GM21360 (cell line): ENCODE results near the gene MYZAP.
"Not testable (repeated sequence)": the region's sequence is repeated elsewhere in the genome, so short reads cannot be mapped to it uniquely, and the experiment has no call there.

Experiments used
- ATAC-seq: cut with Tn5 transposase; IDR thresholded peaks from one replicate; pipeline ENCODE4 v1.9.1; 2021; ENCODE audit warnings: mild to moderate bottlenecking, moderate library complexity; ENCODE audit not compliant: unreplicated experiment

MYZAP gene

DNA sequence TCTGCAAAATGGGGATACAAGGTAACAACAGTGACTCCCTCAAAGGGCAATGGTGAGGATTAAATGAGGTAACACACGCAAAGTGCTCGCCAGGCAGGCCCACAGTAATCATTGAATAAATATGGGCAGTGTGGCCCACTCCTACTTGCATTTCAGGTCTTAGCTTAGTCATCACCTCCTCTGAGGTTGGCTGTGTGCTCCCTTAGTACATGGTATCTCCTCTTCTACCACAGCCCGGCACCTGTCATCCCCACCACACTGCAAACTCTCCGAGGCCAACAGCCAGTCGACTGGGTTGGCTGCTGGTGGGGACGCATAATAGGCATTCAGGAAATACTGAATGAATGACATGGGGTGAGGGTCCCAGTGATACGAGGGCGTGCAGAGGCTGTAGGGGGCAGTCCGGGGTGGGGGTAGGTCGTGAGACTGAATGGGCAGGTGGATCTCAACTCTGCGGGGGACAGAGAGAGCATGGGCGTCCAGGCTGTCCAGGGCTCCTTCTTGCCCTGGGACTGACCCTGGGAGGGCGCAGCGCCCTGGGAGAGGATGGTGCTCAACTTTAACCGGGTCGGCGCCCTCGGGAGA lies 375 bp upstream of the MYZAP start:
- no peak for ATAC-seq

DNA sequence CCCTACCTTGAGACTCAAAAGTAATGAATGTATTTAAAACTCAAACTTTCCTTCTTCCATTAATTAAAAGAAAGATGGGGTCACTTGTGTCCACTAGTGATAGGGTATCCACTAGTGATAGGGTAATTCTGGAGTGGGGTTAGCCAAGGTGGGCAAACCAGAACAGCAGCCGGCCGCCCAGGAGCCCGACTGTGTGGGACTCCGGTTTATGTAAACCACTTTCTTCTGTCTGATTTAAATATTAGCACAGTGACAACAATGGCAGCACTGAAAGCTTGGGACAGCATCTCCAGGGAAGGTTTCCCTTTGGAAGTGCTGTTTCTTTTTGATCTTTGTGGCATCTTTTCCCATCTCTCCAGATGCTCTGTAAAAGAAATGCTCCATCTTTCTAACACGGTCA lies 722 bp downstream of the MYZAP start:
- no peak for ATAC-seq

DNA sequence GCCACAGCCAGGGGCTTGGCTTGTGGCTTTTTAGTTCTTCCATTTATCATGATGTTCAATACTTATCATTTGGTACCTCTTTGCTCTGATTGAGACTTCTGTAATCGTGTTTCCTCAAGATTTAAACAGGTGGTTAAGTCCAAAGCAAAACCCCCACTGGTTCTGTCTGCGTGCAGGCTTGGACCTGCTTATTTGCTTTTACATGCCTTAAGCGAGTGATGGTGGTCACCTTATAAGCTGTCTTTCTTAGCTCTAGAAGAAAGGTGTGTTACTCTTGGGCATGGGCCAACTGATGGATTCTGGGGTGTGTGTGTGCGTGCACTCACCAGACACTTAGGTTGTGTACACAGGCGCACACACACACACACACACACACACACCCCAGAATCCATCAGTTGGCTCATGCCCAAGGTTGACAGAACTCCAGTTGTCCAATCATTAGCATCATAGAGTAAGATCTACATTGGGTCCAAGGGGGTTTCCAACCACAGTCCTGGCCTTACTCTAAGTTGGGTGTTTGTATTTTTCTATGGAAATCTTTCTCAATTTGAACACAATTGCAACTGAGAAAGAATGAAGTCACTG lies 1.2 kb downstream of the MYZAP start:
- ATAC-seq: no peak

DNA sequence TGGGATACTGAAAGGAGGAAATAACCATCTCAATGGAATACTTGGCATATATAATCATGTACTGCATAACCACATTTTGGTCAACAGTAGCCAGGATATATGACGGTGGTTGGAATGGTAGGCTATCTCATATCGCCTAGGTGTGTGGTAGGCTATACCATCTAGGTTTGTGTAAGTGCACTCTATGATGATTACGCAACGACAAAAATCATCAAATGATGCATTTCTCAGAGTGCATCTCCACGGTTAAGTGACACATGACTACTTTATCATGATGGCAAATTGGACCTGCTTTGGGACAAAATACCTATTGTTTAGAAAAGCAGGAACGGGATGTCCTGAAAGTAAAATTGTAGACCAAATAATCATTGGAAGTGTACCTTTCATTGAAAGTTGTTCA lies 2.8 kb downstream of the MYZAP start:
- no peak for ATAC-seq

DNA sequence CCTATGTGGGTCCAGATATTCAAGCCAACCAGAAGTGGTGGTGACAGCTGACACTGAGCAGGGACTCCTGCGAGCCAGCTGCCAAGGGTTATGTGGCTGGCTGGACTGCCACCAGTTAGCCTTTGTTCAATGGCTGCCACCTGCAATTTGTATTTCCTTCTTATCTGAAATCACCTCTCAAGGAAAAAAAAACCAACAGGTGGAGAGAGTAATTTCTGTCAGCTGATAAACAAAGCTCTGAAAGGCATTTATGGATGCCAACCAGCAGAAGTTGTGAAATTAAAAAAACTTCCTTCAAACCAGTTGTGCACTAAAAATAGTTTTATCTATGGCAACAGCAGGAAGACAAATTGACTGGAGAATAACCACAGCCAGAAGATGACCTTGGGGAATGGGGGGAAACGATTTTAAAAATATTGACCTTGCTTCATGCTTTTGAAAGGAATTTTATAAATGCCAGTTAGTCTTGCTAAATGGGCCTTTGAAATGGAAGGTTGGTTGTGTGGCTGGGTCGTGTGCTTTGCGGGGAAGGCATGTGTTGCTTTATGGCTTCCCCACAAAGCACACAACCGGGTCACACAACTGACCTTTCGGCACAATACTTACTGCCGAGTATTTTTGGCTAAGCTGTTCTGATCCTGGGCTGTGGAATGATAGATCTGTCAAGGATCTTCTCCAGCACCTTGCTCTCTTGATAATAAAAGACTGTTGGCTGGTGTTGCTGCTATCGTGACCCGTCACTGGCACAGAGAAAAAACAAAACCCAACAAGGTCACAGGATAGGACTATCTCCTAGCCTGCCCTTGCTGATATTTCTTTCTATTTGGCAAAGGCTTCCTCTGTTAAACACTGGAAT lies 3.5 kb downstream of the MYZAP start:
- no peak for ATAC-seq

DNA sequence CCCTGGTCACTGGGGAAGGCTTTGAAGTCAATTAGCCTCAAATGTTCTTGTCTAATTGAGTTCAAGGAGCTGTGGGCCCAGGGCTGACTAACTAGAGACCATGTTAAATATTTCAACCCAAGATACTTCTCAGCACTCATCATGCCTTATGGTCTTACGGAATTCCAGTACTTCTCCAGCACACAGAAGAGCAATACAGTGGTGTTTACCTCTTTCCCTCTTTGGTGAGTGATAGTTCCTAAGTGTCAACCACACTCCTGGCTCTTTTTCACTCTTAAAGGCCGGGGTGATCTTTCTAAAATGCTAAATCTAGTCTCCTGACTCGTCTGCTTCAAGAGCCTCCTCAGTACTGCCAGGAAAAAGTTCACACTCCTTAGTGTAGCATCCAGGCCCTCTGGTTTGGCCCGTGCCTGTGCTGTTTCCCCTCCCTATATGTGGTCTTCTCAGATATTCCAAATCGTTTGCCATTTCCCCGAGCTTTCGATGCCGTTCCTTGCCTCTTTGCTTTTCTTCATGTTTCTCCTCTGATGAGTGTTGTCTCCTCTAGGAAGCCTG lies 4.7 kb downstream of the MYZAP start:
- no peak for ATAC-seq

DNA sequence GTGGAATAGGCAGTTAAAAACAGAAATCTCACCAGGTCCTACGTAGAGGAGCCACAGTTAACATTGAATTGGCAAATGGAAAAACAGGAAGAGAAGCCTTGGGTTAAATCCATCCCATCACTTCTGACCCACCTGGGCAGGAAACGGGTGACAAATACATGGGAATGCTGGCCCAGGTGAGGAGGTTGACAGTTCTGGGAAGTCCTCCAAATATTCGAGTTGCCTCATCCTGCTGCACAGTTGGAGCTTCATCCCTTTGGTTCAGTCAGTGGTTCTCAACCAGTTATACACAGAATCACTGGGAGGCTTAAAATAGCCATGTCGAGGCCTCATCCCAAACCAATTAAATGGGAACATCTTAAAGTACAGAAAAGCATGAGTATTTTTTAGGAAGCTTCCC lies 5.3 kb downstream of the MYZAP start:
- ATAC-seq: no peak

DNA sequence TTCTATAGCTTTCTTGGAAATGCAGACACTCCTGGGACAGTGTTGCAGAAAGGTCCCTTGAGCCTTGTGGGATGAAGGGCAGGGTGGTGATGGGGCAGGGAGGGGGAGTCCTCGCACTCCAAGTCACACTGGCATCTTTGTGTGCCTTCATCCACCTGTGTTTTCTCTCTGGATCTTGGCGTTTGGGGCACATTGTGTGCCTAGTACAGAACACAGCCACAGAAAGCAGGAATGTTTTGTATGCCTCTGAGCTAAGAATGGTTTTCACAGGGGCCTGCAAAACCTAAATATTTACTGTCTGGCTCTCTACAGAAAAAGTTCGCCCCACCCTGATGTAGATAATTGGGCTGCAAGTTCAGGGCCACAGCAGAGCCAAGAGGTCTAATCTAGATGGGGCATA lies 5.7 kb downstream of the MYZAP start:
- ATAC-seq: no peak

DNA sequence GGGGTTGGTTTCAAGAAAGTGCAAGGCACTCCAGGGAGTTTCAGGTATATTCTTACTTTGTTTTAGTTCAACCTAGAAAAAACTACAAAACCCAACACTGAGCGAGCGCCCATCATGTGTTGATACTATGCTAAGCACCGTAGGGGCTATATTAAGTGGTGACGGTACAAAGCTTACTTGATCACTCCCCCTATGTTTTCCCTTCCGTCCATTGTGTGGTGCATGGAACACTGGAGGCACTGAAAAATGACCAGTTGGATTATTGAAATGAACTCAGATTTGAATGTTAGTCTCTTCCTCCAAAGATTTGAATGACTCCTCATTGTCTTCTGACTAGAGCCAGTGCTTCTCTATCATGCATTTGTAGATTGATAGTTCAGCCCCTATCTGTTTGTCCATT lies 6.6 kb downstream of the MYZAP start:
- ATAC-seq: no peak

DNA sequence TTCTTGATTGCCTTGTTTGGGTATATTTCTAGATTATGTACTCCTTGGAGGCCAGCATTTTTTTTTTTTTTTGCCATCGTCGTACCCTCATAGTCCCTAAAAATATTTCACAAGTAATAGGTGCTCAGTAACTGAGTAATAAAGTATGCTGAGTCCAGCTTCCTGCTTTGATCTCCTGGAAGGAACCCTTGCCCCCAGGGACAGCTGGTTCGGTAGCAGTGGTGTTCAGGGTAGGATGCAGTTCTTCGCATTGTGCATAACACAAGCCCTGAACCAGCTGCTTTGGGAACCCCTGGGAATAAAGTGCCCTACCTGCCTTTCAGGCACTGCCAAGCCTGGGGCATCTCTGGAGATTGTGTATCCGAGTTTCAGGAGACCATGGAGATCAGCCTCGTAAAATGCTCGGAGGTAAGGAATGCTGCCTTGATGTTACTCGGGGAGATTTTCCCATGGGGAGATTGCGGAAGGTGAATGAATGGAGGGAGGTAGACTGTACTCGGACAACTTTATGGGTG lies 7.6 kb downstream of the MYZAP start:
- no peak for ATAC-seq

DNA sequence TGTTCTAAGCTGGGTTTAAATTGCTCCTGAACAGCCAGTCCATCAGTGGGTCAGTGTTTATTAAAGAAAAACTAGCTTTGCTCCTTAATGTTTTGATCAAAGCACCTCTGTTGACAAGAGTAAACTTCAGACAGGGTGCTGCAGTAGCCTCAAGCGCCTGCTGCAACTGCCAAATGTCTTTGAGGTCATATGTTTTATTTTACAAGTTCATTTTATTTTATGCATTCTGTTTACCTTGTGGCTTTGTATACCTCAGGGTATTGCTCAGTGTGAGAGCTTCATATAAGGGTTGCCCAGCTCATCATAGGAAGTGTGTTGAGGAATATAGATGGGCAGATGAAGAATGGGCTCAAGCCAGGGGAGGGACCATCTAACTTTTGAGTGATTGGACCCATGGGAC lies 8.5 kb downstream of the MYZAP start:
- no peak for ATAC-seq

DNA sequence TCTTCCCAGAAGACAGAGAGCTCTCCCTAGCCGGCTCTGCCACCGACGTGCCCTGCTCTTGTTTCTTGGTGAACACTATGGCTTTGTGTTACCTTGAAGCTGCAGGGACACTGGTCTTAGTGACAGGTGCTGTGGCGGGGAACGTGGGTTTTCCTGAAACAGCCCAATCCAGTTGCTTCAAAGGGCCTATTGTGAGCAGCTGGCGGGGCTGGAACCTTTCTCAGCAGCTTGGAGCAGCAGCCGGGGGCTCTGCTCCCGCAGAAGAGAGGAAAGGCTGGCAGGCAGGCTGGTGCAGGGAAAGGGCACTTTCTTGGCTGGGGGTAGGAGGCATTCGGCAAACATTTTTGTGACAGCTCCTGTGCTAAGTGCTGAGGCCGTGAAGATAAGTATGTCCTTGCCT lies 12.8 kb downstream of the MYZAP start:
- no peak for ATAC-seq

DNA sequence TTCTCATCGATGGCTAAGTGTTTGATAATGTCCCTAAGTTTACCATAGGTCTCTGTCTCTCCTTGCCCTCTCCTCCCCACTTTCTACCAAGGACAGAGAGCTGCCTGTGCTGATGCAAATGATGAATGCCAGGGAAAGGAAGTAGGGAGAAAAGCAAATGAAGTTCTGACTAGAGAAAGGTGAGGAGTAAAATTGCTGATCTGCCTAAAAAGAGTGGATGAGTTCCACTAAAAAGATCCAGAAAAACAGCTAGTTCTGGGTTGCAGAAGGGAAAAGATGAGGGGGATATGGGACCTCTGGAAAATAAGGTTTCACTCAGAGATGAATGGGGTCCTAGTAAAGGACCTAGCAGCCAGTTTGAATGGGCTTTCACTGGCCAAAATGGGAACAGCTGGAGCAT lies 13.8 kb downstream of the MYZAP start:
- no peak for ATAC-seq

DNA sequence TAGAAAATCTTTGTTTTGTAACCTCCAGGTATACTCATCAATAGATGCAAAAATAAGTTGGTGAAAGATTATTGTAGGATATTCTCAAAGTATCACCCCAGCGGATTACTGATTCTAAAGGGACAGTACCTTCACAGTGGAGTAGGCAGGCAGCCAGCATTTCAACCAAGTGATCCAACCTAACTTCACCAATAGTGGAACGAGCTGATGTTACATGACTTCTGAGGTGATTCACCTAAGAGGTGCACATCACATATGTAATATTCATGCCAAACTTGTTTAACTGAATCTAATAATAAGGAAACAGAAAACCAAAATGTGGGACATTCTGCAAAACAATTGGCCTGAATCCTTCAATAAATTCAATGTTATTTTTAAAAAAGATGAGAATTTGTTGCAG lies 14.3 kb downstream of the MYZAP start:
- ATAC-seq: no peak

DNA sequence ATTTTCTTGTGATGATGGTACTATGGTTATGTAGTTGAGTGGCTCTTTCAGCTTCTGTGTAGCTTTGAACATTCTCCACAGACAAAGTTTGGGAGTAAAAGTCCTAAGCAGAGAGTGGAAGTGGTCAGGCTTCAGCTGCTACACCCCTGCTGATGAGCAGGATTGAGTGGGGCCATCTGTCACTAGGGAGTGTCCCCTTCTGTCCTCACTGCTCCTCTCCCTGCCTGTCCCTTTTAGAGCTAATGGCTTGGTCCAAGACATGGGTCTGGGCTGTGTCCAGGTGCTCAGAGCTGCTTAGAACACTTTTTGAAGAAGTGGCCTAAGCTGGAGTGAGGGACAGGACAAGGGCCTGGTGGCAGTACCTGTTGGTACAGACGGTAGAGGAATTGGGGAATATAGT lies 15.1 kb downstream of the MYZAP start:
- ATAC-seq: no peak

DNA sequence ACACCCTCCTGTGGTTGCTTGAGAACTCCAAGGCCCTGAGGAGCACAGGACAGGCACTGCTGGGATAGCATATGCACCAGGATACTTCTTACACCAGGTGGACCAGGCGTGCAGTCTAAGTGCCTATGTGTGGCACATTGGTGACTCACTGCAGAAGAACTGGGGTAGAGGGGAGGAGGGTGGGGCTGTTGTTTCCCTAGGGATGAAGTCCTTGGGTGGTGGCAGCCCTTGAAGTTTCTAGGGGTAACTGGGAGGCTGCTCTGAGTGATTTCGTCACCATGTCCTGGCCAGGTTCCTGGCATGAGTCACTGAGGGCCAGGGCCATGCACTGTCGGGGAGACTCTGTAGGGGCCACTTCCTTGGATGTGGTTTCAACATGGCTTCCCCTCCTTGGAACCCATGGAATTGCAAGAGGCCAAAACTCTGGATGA lies 15.9 kb downstream of the MYZAP start:
- ATAC-seq: no peak

DNA sequence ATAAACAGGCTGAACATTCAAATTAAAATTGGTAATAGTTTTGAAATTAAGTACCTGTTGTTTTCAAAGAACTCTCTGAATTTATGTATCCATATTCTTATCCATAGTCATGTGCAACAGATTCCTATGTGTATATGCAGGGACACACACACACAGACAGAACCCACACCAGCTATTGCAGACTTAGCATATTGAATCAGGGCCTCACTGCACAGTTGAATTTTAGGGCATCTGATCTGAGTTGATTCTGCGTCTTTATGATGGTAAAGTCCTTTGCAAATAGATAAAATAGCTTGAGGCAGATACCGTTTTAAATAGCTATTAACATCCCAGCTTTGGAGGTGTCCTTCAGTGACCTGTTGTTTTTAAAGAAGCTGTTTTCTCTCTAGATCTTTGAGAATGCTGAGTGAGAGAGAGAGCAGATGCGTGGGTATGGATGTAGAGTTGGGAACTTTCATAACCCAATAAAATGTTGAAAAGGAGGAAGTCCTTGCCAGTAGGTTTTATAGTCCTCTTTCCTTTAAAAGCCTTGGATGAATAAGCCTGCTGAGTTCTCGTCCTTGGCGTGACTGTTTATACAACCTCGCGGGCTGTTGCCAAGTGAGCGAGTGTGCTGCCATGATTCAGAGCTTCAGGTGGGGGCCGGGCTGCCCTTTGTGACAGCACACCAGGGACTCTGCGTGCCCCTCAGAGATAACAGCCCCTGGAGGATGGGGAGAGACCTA lies 18.3 kb downstream of the MYZAP start:
- no peak for ATAC-seq

DNA sequence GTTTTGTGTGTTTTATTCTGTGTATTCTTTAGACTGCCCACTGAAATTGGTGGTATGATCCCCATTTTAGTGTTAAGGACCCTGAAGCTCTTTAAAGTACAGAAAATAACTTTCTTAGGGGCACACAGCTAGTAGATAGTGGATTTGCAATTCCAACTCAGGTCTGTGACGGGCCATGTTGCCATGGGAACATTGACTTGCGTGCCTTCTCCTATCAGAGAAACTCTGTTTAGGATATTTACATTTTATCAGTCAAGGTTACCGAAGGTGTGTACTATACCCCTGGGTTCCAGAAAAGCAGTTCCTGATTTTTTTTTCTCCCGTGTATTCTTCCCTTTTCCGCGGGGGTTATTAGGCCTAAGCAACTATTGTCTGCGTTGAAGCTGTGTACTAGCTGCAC lies 19.4 kb downstream of the MYZAP start:
- ATAC-seq: no peak

DNA sequence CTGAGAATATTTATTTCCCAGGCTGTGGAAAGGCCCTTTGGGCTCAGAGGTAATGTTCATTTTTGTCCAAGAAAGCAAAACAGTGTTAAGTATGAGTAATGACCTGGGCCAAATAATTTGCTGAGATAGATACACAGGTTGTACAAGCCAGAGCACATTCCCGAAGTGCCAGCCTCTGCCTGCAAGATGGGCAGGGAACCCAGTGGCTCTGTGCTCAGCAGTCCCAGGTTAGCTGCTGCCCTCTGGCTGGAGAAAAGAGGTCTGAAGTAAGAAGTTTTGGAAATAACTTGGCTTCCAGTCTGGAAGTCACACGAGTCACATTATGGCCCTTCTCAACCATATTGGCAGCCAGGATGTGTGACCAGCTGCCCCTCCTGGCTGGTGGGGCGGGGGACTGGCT lies 20.2 kb downstream of the MYZAP start:
- ATAC-seq: no peak

DNA sequence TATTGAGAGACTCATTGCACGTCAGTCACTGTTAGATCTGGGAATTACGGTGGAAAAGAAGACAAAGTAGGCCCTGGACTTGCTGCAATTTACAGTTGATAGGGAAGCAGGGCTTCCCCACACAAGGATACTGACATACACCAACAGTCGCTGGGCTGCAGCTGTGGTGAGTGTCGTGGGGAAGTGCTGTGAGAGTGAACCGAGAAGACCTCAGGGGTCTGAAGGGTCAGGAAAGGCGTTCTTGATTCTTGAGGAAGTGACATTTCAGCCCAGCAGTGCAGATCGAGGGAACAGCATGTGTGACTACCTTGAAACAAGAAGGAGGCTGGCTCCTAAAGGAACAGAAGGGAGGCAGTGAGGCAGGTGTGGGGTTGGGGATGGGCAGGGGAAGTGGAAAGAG lies 22.5 kb downstream of the MYZAP start:
- no peak for ATAC-seq

DNA sequence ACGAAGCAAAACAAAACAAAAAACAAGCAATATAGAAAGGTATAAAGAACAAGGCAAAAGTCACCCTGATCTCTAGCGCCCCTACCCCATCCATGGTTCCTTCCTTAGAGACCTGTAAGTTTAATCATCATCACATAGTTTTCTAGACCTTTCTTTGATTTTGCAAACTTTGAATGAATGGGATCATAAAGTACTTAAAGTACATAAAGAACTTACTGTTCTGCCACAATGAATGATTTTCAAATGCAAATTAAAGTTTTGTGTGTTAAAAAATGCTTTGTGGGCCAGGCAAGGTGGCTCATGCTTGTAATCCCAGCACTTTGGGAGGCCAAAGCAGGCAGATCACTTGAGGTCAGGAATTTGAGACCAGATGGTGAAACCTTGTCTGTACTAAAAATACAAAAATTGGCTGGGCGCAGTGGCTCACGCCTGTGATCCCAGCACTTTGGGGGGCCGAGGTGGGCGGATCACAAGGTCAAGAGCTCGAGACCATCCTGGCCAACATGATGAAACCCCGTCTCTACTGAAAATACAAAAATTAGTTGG lies 24.3 kb downstream of the MYZAP start:
- not testable (repeated sequence) for ATAC-seq
